Uterus (tissue), 4 donors: ENCODE measurements around the gene CHST11. TPM values are rescaled to one million over a fixed set of nuclear protein-coding genes. Genes with fewer than 3 reads are reported as not detected.

Experiments
- DNase-seq, 2 donors: peaks; one replicate each; pipeline ENCODE4 v3.0.0-alpha.2; 2019 to 2020
- H3K27ac ChIP-seq, 2 donors: fragments of 200-600 bp; sonication (generic); 1 replicate in 1 of 2; 2 replicates in 1 of 2; pipeline ENCODE4 v1.5.1; 2016 to 2018
- H3K27me3 ChIP-seq, 2 donors: fragments of 200-600 bp; sonication (generic); one replicate each; pipeline ENCODE4 v1.5.1; 2018 to 2019; ENCODE audit warnings: control low read depth in 1 of 2
- H3K36me3 ChIP-seq, 2 donors: fragments of 200-600 bp; sonication (generic); one replicate each; pipeline ENCODE4 v1.5.1; 2019; ENCODE audit warnings: control low read depth in 1 of 2
- H3K4me1 ChIP-seq, 2 donors: fragments of 200-600 bp; sonication (generic); one replicate each; pipeline ENCODE4 v1.5.1; 2018 to 2019; ENCODE audit warnings: control low read depth in 1 of 2
- H3K4me3 ChIP-seq, 2 donors: fragments of 200-600 bp; sonication (generic); 1 replicate in 1 of 2; 2 replicates in 1 of 2; pipeline ENCODE4 v1.5.1; 2018 to 2019; ENCODE audit warnings: mild to moderate bottlenecking in 1 of 2
- H3K9me3 ChIP-seq, 2 donors: fragments of 200-600 bp; sonication (generic); one replicate each; pipeline ENCODE4 v1.5.1; 2019; ENCODE audit warnings: control low read depth in 1 of 2
- CTCF ChIP-seq, 4 experiments: fragments of 200-600 bp in 2 of 4; fragments of 450-650 bp in 2 of 4; sonication (generic) in 2 of 4; IDR thresholded peaks; one replicate each; pipeline ENCODE4 v1.5.1; 2016 to 2019; ENCODE audit warnings: antibody characterized with exemption in 4 of 4, mild to moderate bottlenecking in 2 of 4, moderate library complexity in 1 of 4
- POLR2A ChIP-seq, 2 donors: fragments of 450-650 bp; IDR thresholded peaks; one replicate each; pipeline ENCODE4 v1.6.1; 2016; ENCODE audit warnings: antibody characterized with exemption in 2 of 2, mild to moderate bottlenecking in 1 of 2, moderate library complexity in 1 of 2
- intact Hi-C: fragments of 100-400 bp; cut with DNase I; formaldehyde crosslinking; loops from one replicate; pipeline ENCODE4 v1.15.1; 2023; ENCODE audit warnings: low total_unique reads
- total RNA-seq, 4 donors: library from RNA; depleted of rRNA in 3 of 4; stranded (reverse); fragments of >200 nt in 3 of 4; gene quantifications; one replicate each; pipeline versions ENCODE4 v1.1.0 to v1.2.4, GENCODE V29; 2014 to 2023
- donor health status: DM: yes; HTN: yes; CAD: no.

The CHST11 gene
- total RNA-seq, 4 donors from 2014 or later = 21.0 to 82.1 (median 58.7) TPM

GRCh38 chr12:104551313-104551931 lies 94.7 kb downstream of the CHST11 start:
- H3K27me3 ChIP-seq = no peaks in the 10 kb centered on the region
- no peak for TF ChIP-seq POLR2A (IDR thresholded peaks at IDR 0.05)
- TF ChIP-seq CTCF (IDR thresholded peaks at IDR 0.05) = no peak
- H3K9me3 ChIP-seq = no peaks in the 10 kb centered on the region
- H3K4me1 ChIP-seq = no peaks in the 10 kb centered on the region
- no peaks in the 10 kb centered on the region for H3K36me3 ChIP-seq
- no peak overlapping the region for H3K4me3 ChIP-seq
- H3K27ac ChIP-seq = no peak overlapping the region
- intact Hi-C loops = no loop called here
- no peak for DNase-seq

GRCh38 chr12:104553421-104553820 lies 96.7 kb downstream of the CHST11 start:
- intact Hi-C loops = no loop called here
- TF ChIP-seq POLR2A (IDR thresholded peaks at IDR 0.05) (no peak), CTCF (IDR thresholded peaks at IDR 0.05) (no peak)
- Histone ChIP-seq H3K36me3 (no peaks in the 10 kb centered on the region), H3K27ac (no peak overlapping the region), H3K4me3 (no peak overlapping the region), H3K9me3 (no peaks in the 10 kb centered on the region), H3K27me3 (no peaks in the 10 kb centered on the region), H3K4me1 (no peaks in the 10 kb centered on the region)
- DNase-seq = no peak

- Histone ChIP-seq H3K4me1 (no peaks in the 10 kb centered on the region), H3K27ac (no peak overlapping the region), H3K27me3 (no peaks in the 10 kb centered on the region), H3K36me3 (no peaks in the 10 kb centered on the region), H3K4me3 (no peak overlapping the region), H3K9me3 (no peaks in the 10 kb centered on the region)
- DNase-seq = no peak
- no peak for TF ChIP-seq CTCF (IDR thresholded peaks at IDR 0.05)
- TF ChIP-seq POLR2A (IDR thresholded peaks at IDR 0.05) = no peak
- intact Hi-C loops = no loop called here
These were observed 98.9 kb downstream of the CHST11 start for GRCh38 chr12:104555648-104556047.

GRCh38 chr12:104557488-104558195 lies 100.9 kb downstream of the CHST11 start:
- intact Hi-C loops = no loop called here
- TF ChIP-seq POLR2A (IDR thresholded peaks at IDR 0.05) (no peak), CTCF (IDR thresholded peaks at IDR 0.05) (no peak)
- Histone ChIP-seq H3K27ac (no peak overlapping the region), H3K4me3 (no peak overlapping the region), H3K4me1 (no peaks in the 10 kb centered on the region), H3K9me3 (no peaks in the 10 kb centered on the region), H3K27me3 (no peaks in the 10 kb centered on the region), H3K36me3 (no peaks in the 10 kb centered on the region)
- no peak for DNase-seq

GRCh38 chr12:104560881-104561280 lies 104.1 kb downstream of the CHST11 start:
- Histone ChIP-seq H3K4me1 (no peaks in the 10 kb centered on the region), H3K9me3 (no peaks in the 10 kb centered on the region), H3K4me3 (no peak overlapping the region), H3K27ac (no peak overlapping the region), H3K27me3 (no peaks in the 10 kb centered on the region), H3K36me3 (no peaks in the 10 kb centered on the region)
- no peak for DNase-seq
- intact Hi-C loops = no loop called here
- TF ChIP-seq CTCF (IDR thresholded peaks at IDR 0.05) = no peak
- no peak for TF ChIP-seq POLR2A (IDR thresholded peaks at IDR 0.05)
